Endothelial cell of umbilical vein (primary cell): ENCODE measurements around the gene GPR158. TPM values are rescaled to one million over a fixed set of nuclear protein-coding genes. Genes with fewer than 3 reads are reported as not detected.

ENCODE experiments used
- BruUV-seq: library from RNA; stranded (reverse); fragments of 400-500 nt; replicated peaks from 2 replicates; lab custom pipeline; 2021; lab: Mats Ljungman, UMichigan
- CTCF ChIA-PET: fragments of 300-600, 350-600 bp; sonication (Branson Sonifier 250); formaldehyde crosslinking; loops from one replicate; lab custom pipeline; 2021; ENCODE audit warnings: antibody characterized with exemption, inconsistent platforms; lab: Charles Lee
- POLR2A ChIA-PET: fragments of 300-600, 350-600 bp; sonication (Branson Sonifier 250); formaldehyde crosslinking; loops from one replicate; lab custom pipeline; 2021; ENCODE audit warnings: antibody characterized with exemption, inconsistent platforms; lab: Charles Lee
- DNase-seq: peaks from one replicate; pipeline ENCODE4 v3.0.0-alpha.2; 2011; ENCODE audit warnings: low read depth, low spot score
- FAIRE-seq: peaks from 2 replicates; lab custom pipeline; 2011; peaks lifted over from hg19 to GRCh38; lab: Jason Lieb, UNC
- H2AFZ ChIP-seq: 2 replicates; pipeline ENCODE4 v1.6.0; 2012; ENCODE audit warnings: low read depth, low read length, control low read depth, inconsistent platforms
- H3K27ac ChIP-seq: 2 replicates; pipeline ENCODE4 v1.5.1; 2011; ENCODE audit warnings: low read depth, mild to moderate bottlenecking, control low read depth, low read length, moderate library complexity; ENCODE audit not compliant: insufficient read depth
- H3K27me3 ChIP-seq, 2 experiments: 2 replicates each; pipeline versions ENCODE4 v1.6.0 to v1.6.1; 2011; ENCODE audit warnings: low read length in 2 of 2, mixed read lengths in 1 of 2; ENCODE audit not compliant: control insufficient read depth in 2 of 2, insufficient read depth in 2 of 2
- H3K36me3 ChIP-seq, 2 experiments: 2 replicates in 1 of 2; 3 replicates in 1 of 2; pipeline ENCODE4 v1.5.1; 2011; ENCODE audit warnings: low read length in 2 of 2, mild to moderate bottlenecking in 1 of 2, moderate library complexity in 1 of 2; ENCODE audit not compliant: control insufficient read depth in 2 of 2, insufficient read depth in 2 of 2; ENCODE audit errors: extremely low read depth in 1 of 2
- H3K4me1 ChIP-seq: 3 replicates; pipeline ENCODE4 v1.5.1; 2011; ENCODE audit warnings: mild to moderate bottlenecking, low read length; ENCODE audit not compliant: control insufficient read depth, insufficient read depth; ENCODE audit errors: extremely low read depth
- H3K4me2 ChIP-seq: 2 replicates; pipeline ENCODE4 v1.6.1; 2011; ENCODE audit warnings: low read length, control low read depth, mixed read lengths; ENCODE audit not compliant: insufficient read depth
- H3K4me3 ChIP-seq, 3 experiments: fragments of 200-600 bp in 1 of 3; sonication (generic), shearing (Covaris generic) in 1 of 3; replicated peaks in 1 of 3; 2 replicates each; pipeline ENCODE4 v1.5.1; 2011 to 2016; ENCODE audit warnings: control low read depth in 3 of 3, low read length in 3 of 3, mild to moderate bottlenecking in 2 of 3, inconsistent platforms in 1 of 3, low read depth in 1 of 3, moderate library complexity in 1 of 3; ENCODE audit not compliant: insufficient read depth in 1 of 3
- H3K79me2 ChIP-seq: 2 replicates; pipeline ENCODE4 v1.6.0; 2012; ENCODE audit warnings: low read length, inconsistent platforms; ENCODE audit not compliant: control insufficient read depth, insufficient read depth
- H3K9ac ChIP-seq: replicated peaks from 2 replicates; pipeline ENCODE3; 2011; ENCODE audit warnings: low read length, control low read depth; ENCODE audit not compliant: insufficient read depth; ENCODE audit errors: extremely low read depth
- H3K9me1 ChIP-seq: replicated peaks from 3 replicates; pipeline ENCODE4 v1.6.0; 2011; ENCODE audit warnings: mild to moderate bottlenecking, low read length; ENCODE audit not compliant: control insufficient read depth, insufficient read depth; ENCODE audit errors: extremely low read depth
- H3K9me3 ChIP-seq: replicated peaks from 2 replicates; pipeline ENCODE4 v1.5.1; 2012; ENCODE audit warnings: low read length, inconsistent platforms; ENCODE audit not compliant: control insufficient read depth, insufficient read depth
- H4K20me1 ChIP-seq: replicated peaks from 2 replicates; pipeline ENCODE3; 2011; ENCODE audit warnings: mild to moderate bottlenecking, low read length; ENCODE audit not compliant: control insufficient read depth, insufficient read depth; ENCODE audit errors: extremely low read depth
- CTCF ChIP-seq, 2 donors: IDR thresholded peaks; 1 replicate in 1 of 2; 2 replicates in 1 of 2; pipeline ENCODE4 v1.5.1; 2011; ENCODE audit warnings: low read length in 2 of 2, mild to moderate bottlenecking in 2 of 2, moderate library complexity in 2 of 2, control low read depth in 1 of 2, inconsistent platforms in 1 of 2, low read depth in 1 of 2; ENCODE audit not compliant: insufficient read depth in 1 of 2; ENCODE audit errors: extremely low read depth in 1 of 2
- FOS ChIP-seq: IDR thresholded peaks from 2 replicates; pipeline ENCODE4 v1.6.1; 2011; ENCODE audit warnings: mild to moderate bottlenecking, low read length, moderate library complexity, borderline replicate concordance; ENCODE audit not compliant: insufficient read depth
- GATA2 ChIP-seq: IDR thresholded peaks from 2 replicates; pipeline ENCODE4 v1.7.0; 2011; ENCODE audit warnings: low read depth, mild to moderate bottlenecking, moderate library complexity, mixed read lengths, low read length; ENCODE audit not compliant: insufficient read length, insufficient read depth
- dilution Hi-C: fragments of 300-500 bp; cut with MboI; formaldehyde crosslinking; loops from one replicate; pipeline ENCODE4 v1.15.0; 2019; ENCODE audit warnings: low sequenced_read_pairs; ENCODE audit not compliant: extremely low pct_ligation_motif_present
- intact Hi-C: fragments of 100-400 bp; cut with micrococcal nuclease; formaldehyde crosslinking; loops from one replicate; pipeline ENCODE4 v1.10.0; 2022
- polyA plus RNA-seq, 4 experiments: library from polyadenylated mRNA; depleted of rRNA in 3 of 4; stranded (reverse) in 3 of 4; unstranded in 1 of 4; fragments of >200 nt; gene quantifications; 2 replicates each; pipeline versions ENCODE4 v1.2.1 to v1.2.3, GENCODE V29; 2011 to 2012; ENCODE audit warnings: missing spikeins in 1 of 4
- total RNA-seq: library from RNA; stranded (reverse); gene quantifications from 2 replicates; pipeline ENCODE4 v1.2.3, GENCODE V29; 2021

GPR158 gene
- total and polyA plus RNA-seq, 2 donors (not counting 3 experiments of a cell fraction or from before 2014, with no cell fraction given): not detected

GRCh38 chr10:25300073-25300472, 125.3 kb downstream of the GPR158 start:
- Histone ChIP-seq H2AFZ (no peak overlapping the region), H3K4me2 (no peak overlapping the region)
- POLR2A ChIA-PET: no interaction called here

GRCh38 chr10:25304606-25305005, 129.8 kb downstream of the GPR158 start:
- no peak overlapping the region for H3K27ac ChIP-seq
- ChIA-PET CTCF (no interaction called here), POLR2A (no interaction called here)
- no peak for FAIRE-seq
- no peaks in the 10 kb centered on the region for H4K20me1 ChIP-seq
- no peaks in the 10 kb centered on the region for H3K4me1 ChIP-seq
- DNase-seq: no peak
- no peak for TF ChIP-seq GATA2
- TF ChIP-seq FOS: no peak
- TF ChIP-seq CTCF (IDR thresholded peaks at IDR 0.05; ENCODE audit: extremely low read depth in 1 of 2, insufficient read depth in 1 of 2, low read depth in 1 of 2, low read length in 2 of 2): no peak
- H3K4me3 ChIP-seq: no peak overlapping the region
- H3K27me3 ChIP-seq: no peaks in the 10 kb centered on the region
- H3K4me2 ChIP-seq: no peak overlapping the region
- H3K9me1 ChIP-seq: no peaks in the 10 kb centered on the region
- intact Hi-C loops (no loop called here), dilution Hi-C loops (no loop called here)
- no peaks in the 10 kb centered on the region for H3K36me3 ChIP-seq
- no peak overlapping the region for H2AFZ ChIP-seq
- no TSS peak for BruUV-seq
- H3K9ac ChIP-seq: no peak overlapping the region
- no peaks in the 10 kb centered on the region for H3K79me2 ChIP-seq
- no peaks in the 10 kb centered on the region for H3K9me3 ChIP-seq

More at GRCh38 chr10:25300073-25300472, 125.3 kb downstream of the GPR158 start:
- no peaks in the 10 kb centered on the region for H4K20me1 ChIP-seq
- no TSS peak for BruUV-seq
- H3K9ac ChIP-seq: no peak overlapping the region
- no peak for FAIRE-seq
- dilution Hi-C loops: no loop called here
- intact Hi-C loops: no loop called here
- H3K9me3 ChIP-seq: no peaks in the 10 kb centered on the region
- no peak for DNase-seq
- no peaks in the 10 kb centered on the region for H3K36me3 ChIP-seq
- no peak overlapping the region for H3K4me3 ChIP-seq
- TF ChIP-seq CTCF (IDR thresholded peaks at IDR 0.05; ENCODE audit: extremely low read depth in 1 of 2, insufficient read depth in 1 of 2, low read depth in 1 of 2, low read length in 2 of 2): no peak
- H3K4me1 ChIP-seq: no peaks in the 10 kb centered on the region
- H3K27me3 ChIP-seq: no peaks in the 10 kb centered on the region
- H3K9me1 ChIP-seq: no peaks in the 10 kb centered on the region
- H3K27ac ChIP-seq: no peak overlapping the region
- CTCF ChIA-PET: no interaction called here
- H3K79me2 ChIP-seq: no peaks in the 10 kb centered on the region
